H9 (cell line): ENCODE results near the gene EMX2. TPM values are rescaled to one million over a fixed set of nuclear protein-coding genes. Genes with fewer than 3 reads are reported as not detected.
A peak's percentile ranks its signal among the peaks of the same experiment; 100 is the strongest.

Experiments
- DNase-seq: peaks from one replicate; pipeline ENCODE4 v3.0.0-alpha.2; 2017
- H2AFZ ChIP-seq: one replicate; pipeline ENCODE4 v1.6.1; 2013; ENCODE audit warnings: mild to moderate bottlenecking, low read length, control low read depth, moderate library complexity
- H2AK5ac ChIP-seq: 2 replicates; pipeline ENCODE4 v1.6.1; 2013; ENCODE audit warnings: low read length, control low read depth, mixed read lengths; ENCODE audit not compliant: insufficient read length
- H2BK120ac ChIP-seq: one replicate; pipeline ENCODE4 v1.6.1; 2013; ENCODE audit warnings: low read depth, mild to moderate bottlenecking, low read length, control low read depth, inconsistent platforms; ENCODE audit not compliant: poor library complexity, severe bottlenecking
- H2BK12ac ChIP-seq: 2 replicates; pipeline ENCODE4 v1.6.1; 2013; ENCODE audit warnings: low read length, control low read depth, mixed read lengths, low read depth; ENCODE audit not compliant: insufficient read length
- H2BK15ac ChIP-seq: 2 replicates; pipeline ENCODE4 v1.6.1; 2013; ENCODE audit warnings: low read depth, low read length, control low read depth
- H2BK20ac ChIP-seq: one replicate; pipeline ENCODE4 v1.6.1; 2013; ENCODE audit warnings: low read depth, mild to moderate bottlenecking, low read length, control low read depth, inconsistent platforms; ENCODE audit not compliant: poor library complexity, severe bottlenecking
- H2BK5ac ChIP-seq: 2 replicates; pipeline ENCODE4 v1.6.1; 2013; ENCODE audit warnings: low read length, control low read depth, mixed read lengths; ENCODE audit not compliant: insufficient read length
- H3K14ac ChIP-seq: 2 replicates; pipeline ENCODE4 v1.6.1; 2013; ENCODE audit warnings: low read length, control low read depth; ENCODE audit not compliant: insufficient read depth
- H3K18ac ChIP-seq: 2 replicates; pipeline ENCODE4 v1.6.1; 2013; ENCODE audit warnings: low read depth, mild to moderate bottlenecking, mixed read lengths, low read length, control low read depth; ENCODE audit not compliant: insufficient read length
- H3K23ac ChIP-seq: 2 replicates; pipeline ENCODE4 v1.6.1; 2013; ENCODE audit warnings: low read length, control low read depth, mixed read lengths, low read depth; ENCODE audit not compliant: insufficient read length
- H3K23me2 ChIP-seq: 2 replicates; pipeline ENCODE4 v1.6.1; 2013; ENCODE audit warnings: low read depth, mild to moderate bottlenecking, mixed read lengths, low read length, control low read depth; ENCODE audit not compliant: insufficient read length, poor library complexity, severe bottlenecking
- H3K27ac ChIP-seq: 2 replicates; pipeline ENCODE4 v1.5.1; 2013; ENCODE audit warnings: low read length, control low read depth, mixed read lengths, low read depth; ENCODE audit not compliant: insufficient read length
- H3K27me3 ChIP-seq: 2 replicates; pipeline ENCODE4 v1.6.1; 2013; ENCODE audit warnings: low read length, control low read depth, inconsistent platforms; ENCODE audit not compliant: insufficient read depth
- H3K4ac ChIP-seq: 2 replicates; pipeline ENCODE4 v1.6.1; 2013; ENCODE audit warnings: low read depth, mild to moderate bottlenecking, control low read depth, inconsistent platforms, low read length, moderate library complexity
- H3K4me1 ChIP-seq: 2 replicates; pipeline ENCODE4 v1.6.1; 2013; ENCODE audit warnings: low read length, control low read depth, inconsistent platforms; ENCODE audit not compliant: insufficient read depth
- H3K4me2 ChIP-seq: 2 replicates; pipeline ENCODE4 v1.6.1; 2013; ENCODE audit warnings: low read length, control low read depth, mixed read lengths; ENCODE audit not compliant: insufficient read length, insufficient read depth
- H3K56ac ChIP-seq: 2 replicates; pipeline ENCODE4 v1.6.1; 2013; ENCODE audit warnings: low read depth, mild to moderate bottlenecking, mixed read lengths, low read length, control low read depth; ENCODE audit not compliant: insufficient read length
- H3K79me1 ChIP-seq: 2 replicates; pipeline ENCODE4 v1.6.1; 2013; ENCODE audit warnings: low read depth, mild to moderate bottlenecking, moderate library complexity, low read length, control low read depth, inconsistent platforms; ENCODE audit not compliant: insufficient read depth, poor library complexity, severe bottlenecking
- H3K79me2 ChIP-seq: 2 replicates; pipeline ENCODE4 v1.6.1; 2013; ENCODE audit warnings: low read length, control low read depth, inconsistent platforms; ENCODE audit not compliant: insufficient read depth
- H3K9ac ChIP-seq: 2 replicates; pipeline ENCODE4 v1.6.1; 2013; ENCODE audit warnings: low read length, control low read depth, mixed read lengths; ENCODE audit not compliant: insufficient read length; ENCODE audit errors: extremely low read depth
- H3K9me3 ChIP-seq: one replicate; pipeline ENCODE4 v1.6.1; 2013; ENCODE audit warnings: low read depth, low read length, inconsistent platforms; ENCODE audit not compliant: control insufficient read depth
- H3T11ph ChIP-seq: one replicate; pipeline ENCODE4 v1.6.1; 2013; ENCODE audit warnings: mild to moderate bottlenecking, low read length, control low read depth, inconsistent platforms
- H4K20me1 ChIP-seq: one replicate; pipeline ENCODE4 v1.6.1; 2013; ENCODE audit not compliant: control insufficient read depth, insufficient read length, insufficient read depth
- H4K5ac ChIP-seq: 2 replicates; pipeline ENCODE4 v1.6.1; 2013; ENCODE audit warnings: low read depth, mild to moderate bottlenecking, mixed read lengths, low read length, control low read depth; ENCODE audit not compliant: insufficient read length
- H4K8ac ChIP-seq: replicated peaks from 2 replicates; pipeline ENCODE4 v1.6.1; 2013; ENCODE audit warnings: low read length, control low read depth, mixed read lengths, low read depth; ENCODE audit not compliant: insufficient read length
- H4K91ac ChIP-seq: 2 replicates; pipeline ENCODE4 v1.6.1; 2013; ENCODE audit warnings: low read depth, mild to moderate bottlenecking, moderate library complexity, mixed read lengths, low read length, control low read depth; ENCODE audit not compliant: insufficient read length
- H3K27ac Mint-ChIP-seq, 3 experiments: 2 replicates in 2 of 3; 3 replicates in 1 of 3; pipeline ENCODE4 v1.8.0; 2020 to 2021; ENCODE audit warnings: mixed read lengths in 3 of 3, mild to moderate bottlenecking in 1 of 3, moderate library complexity in 1 of 3
- H3K27me3 Mint-ChIP-seq: 2 replicates; pipeline ENCODE4 v1.8.0; 2021; ENCODE audit warnings: low read depth, mild to moderate bottlenecking, moderate library complexity, mixed read lengths
- H3K36me3 Mint-ChIP-seq, 3 experiments: 2 replicates in 2 of 3; 3 replicates in 1 of 3; pipeline ENCODE4 v1.8.0; 2020 to 2021; ENCODE audit warnings: low read depth in 3 of 3, mixed read lengths in 3 of 3; ENCODE audit not compliant: insufficient read depth in 1 of 3
- H3K4me1 Mint-ChIP-seq, 2 experiments: 2 replicates each; pipeline ENCODE4 v1.8.0; 2020; ENCODE audit warnings: mixed read lengths in 2 of 2
- H3K4me3 Mint-ChIP-seq, 2 experiments: 2 replicates in 1 of 2; 3 replicates in 1 of 2; pipeline ENCODE4 v1.8.0; 2020 to 2021; ENCODE audit warnings: mild to moderate bottlenecking in 2 of 2, mixed read lengths in 2 of 2, moderate library complexity in 1 of 2
- H3K9me3 Mint-ChIP-seq, 2 experiments: 2 replicates in 1 of 2; 3 replicates in 1 of 2; pipeline ENCODE4 v1.8.0; 2020; ENCODE audit warnings: mild to moderate bottlenecking in 2 of 2, mixed read lengths in 2 of 2, moderate library complexity in 1 of 2
- WGBS: extraction: QIAGEN DNeasy Blood & Tissue Kit; methylation state at CpG from one replicate; pipeline ENCODE4 v1.1.7; 2013; ENCODE audit warnings: missing lambda C conversion rate, low lambda C conversion rate, mixed read lengths; ENCODE audit not compliant: insufficient read length; ENCODE audit errors: extremely low coverage; 5-methylcytosine and 5-hydroxymethylcytosine counted together
- total RNA-seq: library from RNA; stranded (reverse); gene quantifications from 2 replicates; pipeline ENCODE4 v1.2.1, GENCODE V29; 2021
- TF ChIP-seq, protein P1 (sequence below): fragments of 200-600 bp; sonication (generic); conservative IDR thresholded peaks from 3 replicates; pipeline ENCODE4 v1.8.0; 2021; ENCODE audit warnings: antibody characterized with exemption, mild to moderate bottlenecking

The EMX2 gene
- total RNA-seq, 1 experiment from 2014 or later, result not detected

DNA sequence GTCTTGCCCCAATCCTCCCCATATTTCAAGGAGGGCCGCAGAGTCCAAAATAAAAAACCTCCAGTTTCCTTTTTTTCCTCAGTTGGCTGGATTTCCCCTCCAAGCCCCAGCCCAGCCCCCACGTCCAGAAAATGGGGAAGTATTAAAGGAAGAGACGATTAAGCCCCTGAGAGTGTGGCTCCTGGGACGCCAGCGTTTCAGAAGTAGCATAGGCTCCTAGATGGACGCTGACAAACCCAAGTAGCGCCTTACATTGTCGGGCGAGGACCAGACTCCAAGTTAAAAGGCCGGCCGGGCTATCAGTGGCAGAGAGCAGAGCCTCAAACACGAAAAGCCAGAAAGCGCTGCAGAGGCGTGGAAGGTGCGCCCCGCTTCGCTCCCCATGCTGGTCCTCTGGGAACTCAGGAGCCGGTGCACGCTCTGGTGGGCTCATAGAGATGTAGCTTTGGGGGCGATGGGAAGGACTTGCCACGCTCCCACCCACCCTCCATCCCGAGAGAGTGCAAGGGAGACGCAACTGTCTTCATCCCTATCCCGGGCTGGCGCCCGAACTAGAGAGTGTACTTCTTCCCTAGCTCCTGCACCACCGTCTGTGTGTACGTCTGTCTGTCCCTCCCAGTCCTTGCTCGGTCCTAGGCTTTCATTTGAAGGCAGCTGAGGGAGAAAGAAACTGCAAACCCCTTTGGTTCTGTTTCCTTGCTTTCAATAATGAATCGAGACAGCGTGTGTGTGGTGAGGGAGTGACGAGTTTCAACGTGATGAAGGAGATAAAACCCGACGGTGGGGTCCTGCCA is 6.3 kb upstream of the EMX2 start:
- no peak overlapping the region for H3K56ac ChIP-seq
- peaks cover 98% of the 10 kb centered on the region for H3K27me3 ChIP-seq
- H2AFZ ChIP-seq, result no peak overlapping the region
- WGBS, result no CpG with 5 or more reads among the region's 35 CpGs
- no peaks in the 10 kb centered on the region for H3K36me3 Mint-ChIP-seq
- peaks cover 0 to 2% of the 10 kb centered on the region in 2 experiments; a peak in 3 of 5 replicates for H3K9me3 Mint-ChIP-seq
- no peak overlapping the region for H3K18ac ChIP-seq
- peaks cover 4% of the 10 kb centered on the region for H4K20me1 ChIP-seq
- no peak overlapping the region for H3K4ac ChIP-seq
- no peak overlapping the region for H2AK5ac ChIP-seq
- no peak overlapping the region for H2BK15ac ChIP-seq
- no peaks in the 10 kb centered on the region for H3K9me3 ChIP-seq
- H3K27me3 Mint-ChIP-seq, result peaks cover 100% of the 10 kb centered on the region
- no peak overlapping the region for H4K8ac ChIP-seq
- no peak overlapping the region for H2BK5ac ChIP-seq
- H4K91ac ChIP-seq, result no peak overlapping the region
- no peaks in the 10 kb centered on the region for H3K4me1 ChIP-seq
- TF ChIP-seq, protein P1, sequence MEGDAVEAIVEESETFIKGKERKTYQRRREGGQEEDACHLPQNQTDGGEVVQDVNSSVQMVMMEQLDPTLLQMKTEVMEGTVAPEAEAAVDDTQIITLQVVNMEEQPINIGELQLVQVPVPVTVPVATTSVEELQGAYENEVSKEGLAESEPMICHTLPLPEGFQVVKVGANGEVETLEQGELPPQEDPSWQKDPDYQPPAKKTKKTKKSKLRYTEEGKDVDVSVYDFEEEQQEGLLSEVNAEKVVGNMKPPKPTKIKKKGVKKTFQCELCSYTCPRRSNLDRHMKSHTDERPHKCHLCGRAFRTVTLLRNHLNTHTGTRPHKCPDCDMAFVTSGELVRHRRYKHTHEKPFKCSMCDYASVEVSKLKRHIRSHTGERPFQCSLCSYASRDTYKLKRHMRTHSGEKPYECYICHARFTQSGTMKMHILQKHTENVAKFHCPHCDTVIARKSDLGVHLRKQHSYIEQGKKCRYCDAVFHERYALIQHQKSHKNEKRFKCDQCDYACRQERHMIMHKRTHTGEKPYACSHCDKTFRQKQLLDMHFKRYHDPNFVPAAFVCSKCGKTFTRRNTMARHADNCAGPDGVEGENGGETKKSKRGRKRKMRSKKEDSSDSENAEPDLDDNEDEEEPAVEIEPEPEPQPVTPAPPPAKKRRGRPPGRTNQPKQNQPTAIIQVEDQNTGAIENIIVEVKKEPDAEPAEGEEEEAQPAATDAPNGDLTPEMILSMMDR, result no peak
- no peaks in the 10 kb centered on the region for H3K79me2 ChIP-seq
- H3K14ac ChIP-seq, result no peak overlapping the region
- no peak overlapping the region for H2BK20ac ChIP-seq
- H2BK12ac ChIP-seq, result no peak overlapping the region
- no peaks in the 10 kb centered on the region for H3K79me1 ChIP-seq
- H3K4me3 Mint-ChIP-seq, result peak overlapping the region in 1 of 2 experiments; percentile 56; a peak in 2 of 5 replicates
- no peak overlapping the region for H3K27ac ChIP-seq
- H3K27ac Mint-ChIP-seq, result no peak overlapping the region
- no peak overlapping the region for H3K9ac ChIP-seq
- H3K23ac ChIP-seq, result no peak overlapping the region
- no peak overlapping the region for H2BK120ac ChIP-seq
- no peak overlapping the region for H4K5ac ChIP-seq
- peaks cover 2 to 34% of the 10 kb centered on the region in 2 experiments for H3K4me1 Mint-ChIP-seq
- peak overlapping the region; percentile 23 for H3K4me2 ChIP-seq
- no peak overlapping the region for H3T11ph ChIP-seq
- no peaks in the 10 kb centered on the region for H3K23me2 ChIP-seq
- peak; percentile 45 for DNase-seq
